DLD1 (cell line): ENCODE results near the gene YTHDF1.

Experiments used
- in situ Hi-C: cut with HindIII; loops from 2 replicates; pipeline ENCODE4 v1.10.0; 2017; ENCODE audit warnings: low sequenced_read_pairs

The YTHDF1 gene

DNA sequence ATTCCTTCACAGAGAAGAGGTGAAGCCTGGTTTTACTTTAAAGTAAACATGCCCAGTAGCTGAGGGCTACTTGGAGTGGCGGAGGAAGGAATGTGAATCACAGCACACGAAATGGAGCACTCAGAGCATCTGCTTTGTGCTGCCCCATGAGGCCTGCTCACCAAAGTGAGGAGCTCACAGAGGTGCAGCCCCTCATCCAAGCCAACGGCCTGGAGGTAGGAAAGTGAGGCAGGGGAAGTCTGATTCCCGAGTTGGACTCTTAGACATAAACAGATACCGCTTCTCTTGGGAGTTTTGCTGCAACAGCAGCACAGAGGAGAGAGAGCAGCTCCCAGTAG lies 3.6 kb downstream of the YTHDF1 start:
- in situ Hi-C loops, result no loop called here

DNA sequence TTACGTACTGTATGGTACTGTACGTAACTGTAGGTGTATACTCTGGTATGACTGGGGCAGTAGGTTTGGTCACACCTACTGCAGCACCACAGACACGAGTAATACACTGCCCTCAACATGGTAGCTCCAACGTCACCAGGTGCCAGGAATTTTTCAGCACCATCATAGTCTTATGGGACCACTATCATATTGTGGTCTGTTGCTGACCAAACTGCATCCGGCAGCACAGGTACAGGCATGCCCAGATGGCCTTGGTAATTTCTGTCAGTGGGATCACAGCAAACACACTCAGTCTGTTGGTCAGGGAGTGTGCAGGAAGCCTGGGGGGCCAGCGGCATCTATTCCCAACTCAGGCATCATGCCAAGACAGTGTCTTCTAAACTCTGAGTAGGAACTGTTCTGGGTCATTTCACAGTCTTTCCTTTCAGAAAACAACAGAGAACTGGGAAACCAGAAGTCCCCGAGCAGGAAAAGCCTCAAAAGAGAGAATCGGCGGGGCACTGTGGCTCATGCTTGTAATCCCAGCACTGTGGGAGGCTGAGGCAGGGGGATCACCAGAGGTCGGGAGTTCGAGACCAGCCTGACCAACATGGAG lies 5.8 kb downstream of the YTHDF1 start:
- in situ Hi-C loops, result no loop called here

GRCh38 chr20:63208346-63208909 lies 7.5 kb downstream of the YTHDF1 start:
- in situ Hi-C loops, result no loop called here

DNA sequence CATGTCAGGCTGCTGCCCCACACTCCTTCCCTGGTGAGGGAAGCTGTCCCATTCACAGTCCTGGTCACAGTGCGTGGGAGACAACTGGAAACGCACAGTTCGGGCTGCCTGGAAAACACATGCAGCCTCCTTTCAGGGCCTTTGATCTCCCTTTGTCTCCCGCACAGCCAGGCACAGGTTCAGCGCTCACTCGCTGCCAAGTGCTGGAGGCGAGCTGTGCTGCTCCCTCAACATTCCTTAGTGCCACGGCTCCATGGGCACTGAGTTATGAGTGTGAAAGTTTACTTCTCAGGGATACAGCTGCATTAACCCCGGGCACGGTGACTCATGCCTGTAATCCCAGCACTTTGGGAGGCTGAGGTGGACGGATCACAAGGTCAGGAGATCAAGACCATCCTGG lies 9.1 kb downstream of the YTHDF1 start:
- in situ Hi-C loops, result no loop called here

GRCh38 chr20:63205896-63206295 lies 10.0 kb downstream of the YTHDF1 start:
- in situ Hi-C loops, result no loop called here

DNA sequence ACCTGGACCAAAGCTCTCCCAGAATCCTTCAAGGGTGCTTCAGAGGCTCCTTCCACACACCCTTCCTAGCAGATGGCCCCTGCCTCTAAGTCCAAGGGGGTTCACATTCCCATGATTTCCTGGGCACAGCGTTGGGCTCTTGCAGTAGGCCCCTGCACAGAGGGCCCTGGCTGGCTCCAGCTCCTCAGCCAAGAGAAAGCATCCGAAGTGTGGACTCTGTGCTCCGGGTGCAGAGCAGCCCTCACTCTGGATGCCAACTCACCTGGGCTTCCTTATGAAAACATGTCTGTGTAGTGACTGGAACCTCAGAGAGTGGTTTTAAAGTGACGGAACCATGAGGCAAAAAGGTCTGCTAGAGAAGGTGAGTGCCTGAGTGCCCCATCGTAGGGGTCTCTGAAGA lies 11.6 kb downstream of the YTHDF1 start:
- in situ Hi-C loops, result no loop called here

DNA sequence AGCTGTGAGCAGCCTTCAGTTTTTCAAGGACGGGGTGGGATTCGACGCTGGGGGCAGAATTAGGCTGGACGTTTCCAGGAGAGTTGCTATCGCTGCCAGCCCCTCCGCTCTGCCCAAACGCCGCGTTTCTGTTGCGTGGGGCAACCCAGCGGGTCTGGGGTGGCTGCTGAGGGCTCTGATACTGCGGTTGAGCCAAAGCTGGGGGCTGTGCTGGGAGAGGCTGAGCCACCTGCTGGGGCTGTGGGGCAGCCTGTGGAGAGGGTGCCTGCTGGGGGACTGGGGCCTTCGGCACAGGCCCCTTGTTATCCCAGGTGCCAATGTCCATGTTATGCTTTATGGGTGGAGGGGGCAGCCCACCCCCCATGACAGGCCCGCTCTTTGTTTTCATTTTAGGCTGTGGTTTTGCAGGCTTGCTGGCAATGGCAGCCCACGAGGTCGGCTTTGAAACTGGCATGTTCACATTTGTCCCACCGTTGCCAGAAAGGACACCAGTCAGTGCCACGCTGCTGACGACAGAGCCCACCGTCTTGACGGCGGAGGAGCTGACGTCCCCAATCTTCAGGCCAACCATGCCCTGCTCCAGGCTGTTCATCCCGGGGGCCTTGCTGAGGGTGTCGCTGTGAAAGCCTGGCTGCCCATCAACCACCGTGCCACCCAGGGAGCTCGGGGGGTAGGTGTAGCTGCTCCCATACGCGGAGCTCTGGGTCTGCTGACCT lies 13.0 kb downstream of the YTHDF1 start:
- in situ Hi-C loops, result no loop called here

DNA sequence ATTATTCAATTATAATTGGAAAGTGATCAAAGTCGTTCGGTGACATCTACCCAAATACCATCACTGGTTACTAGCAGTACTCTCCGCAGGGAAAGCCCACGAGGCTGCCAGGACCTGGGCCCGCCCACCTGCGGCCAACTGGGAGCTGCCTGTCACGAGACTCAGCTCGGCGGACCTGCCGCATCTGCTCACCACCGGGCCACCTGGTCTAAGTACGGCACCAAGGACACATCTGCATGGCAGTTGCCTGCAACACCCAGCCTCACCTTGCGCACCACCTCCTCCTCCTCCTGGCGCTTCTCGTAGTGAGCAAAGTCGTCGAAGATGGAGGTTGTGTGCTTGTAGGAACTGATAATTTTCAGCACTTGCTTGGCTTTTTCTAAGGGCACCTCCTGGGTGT lies 13.9 kb downstream of the YTHDF1 start:
- in situ Hi-C loops, result no loop called here

DNA sequence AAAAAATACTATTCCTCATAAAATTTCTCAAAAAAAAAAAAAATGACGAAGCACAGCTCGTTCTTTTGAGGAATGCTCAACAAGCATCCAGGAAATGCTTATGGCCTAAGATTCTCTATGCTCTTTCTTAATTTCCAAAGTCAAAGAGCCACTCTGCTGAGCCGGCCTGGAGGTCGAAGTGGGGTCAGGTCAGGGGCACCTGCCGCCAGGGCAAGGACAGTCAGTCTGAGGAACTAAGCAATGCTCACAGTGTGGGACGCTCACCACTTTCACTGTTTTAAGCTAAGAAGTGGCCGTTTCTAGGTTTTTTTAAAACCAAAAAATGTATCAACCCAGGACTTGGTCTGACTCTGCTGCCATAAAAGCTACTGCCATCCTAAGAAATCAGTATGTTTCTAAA lies 17.3 kb downstream of the YTHDF1 start:
- in situ Hi-C loops, result no loop called here

GRCh38 chr20:63196768-63197470 lies 19.0 kb downstream of the YTHDF1 start:
- in situ Hi-C loops, result no loop called here

GRCh38 chr20:63194797-63195173 lies 21.1 kb downstream of the YTHDF1 start:
- in situ Hi-C loops, result no loop called here

DNA sequence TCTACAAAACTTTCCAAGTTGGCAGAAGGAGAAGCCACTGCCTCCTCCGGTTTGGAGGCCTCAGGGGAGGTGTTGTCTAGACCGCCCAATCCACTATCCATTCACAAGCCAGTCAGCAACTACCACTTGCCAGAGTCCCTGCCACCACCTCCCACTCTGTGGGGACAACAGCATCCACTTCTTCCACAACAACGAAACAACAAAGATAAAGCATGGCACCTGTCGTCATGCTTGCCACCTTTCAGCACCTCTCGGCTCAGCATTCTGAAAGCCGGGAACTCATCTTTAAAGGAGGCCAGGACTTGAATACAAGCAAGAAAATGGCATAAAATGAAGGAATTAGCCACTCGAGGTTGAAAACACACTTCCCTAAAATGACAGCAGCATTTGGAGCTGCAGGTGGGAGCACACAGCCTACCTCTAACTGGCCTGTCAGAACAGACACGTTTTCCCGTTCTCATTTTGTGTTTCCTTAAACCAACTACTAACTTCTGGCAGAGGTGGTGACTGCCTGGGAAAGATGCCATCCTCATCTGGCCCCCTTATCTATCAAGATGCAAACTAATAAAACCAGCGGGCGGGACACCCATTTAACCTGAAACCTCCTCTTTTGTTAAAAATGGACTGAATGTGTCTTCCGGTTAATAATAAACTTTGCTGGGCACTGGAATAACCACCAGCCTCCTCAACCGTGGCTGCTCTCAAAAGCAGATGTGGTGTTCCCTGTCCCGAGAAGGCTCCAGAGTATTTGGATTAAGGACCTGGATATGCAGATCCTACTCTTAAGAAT lies 21.7 kb downstream of the YTHDF1 start:
- in situ Hi-C loops, result no loop called here

- in situ Hi-C loops, result no loop called here
Measured at GRCh38 chr20:63192721-63193120, 23.2 kb downstream of the YTHDF1 start.

DNA sequence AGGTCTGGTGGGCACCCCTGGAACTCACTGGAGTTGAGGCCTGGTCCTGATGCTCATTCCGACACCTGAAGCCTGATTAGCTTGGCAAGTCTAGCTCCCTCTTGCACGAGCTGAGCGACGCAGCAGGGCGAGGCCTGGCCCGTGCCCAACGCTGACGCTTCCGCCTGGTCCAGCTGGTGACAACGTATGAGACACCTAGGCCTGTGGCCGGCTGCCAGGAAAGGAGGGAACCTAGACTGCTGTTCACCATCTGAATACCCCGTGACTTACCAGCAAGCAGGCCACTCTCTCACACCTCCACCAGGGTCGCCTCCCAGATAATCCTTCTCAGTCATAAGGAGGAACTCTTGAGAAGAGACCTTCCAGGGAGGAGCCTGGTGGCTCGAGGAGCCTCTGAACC lies 24.5 kb downstream of the YTHDF1 start:
- in situ Hi-C loops, result no loop called here

- in situ Hi-C loops, result no loop called here
Measured at GRCh38 chr20:63190828-63191227, 25.1 kb downstream of the YTHDF1 start.

GRCh38 chr20:63189846-63190559 lies 25.9 kb downstream of the YTHDF1 start:
- in situ Hi-C loops, result no loop called here

DNA sequence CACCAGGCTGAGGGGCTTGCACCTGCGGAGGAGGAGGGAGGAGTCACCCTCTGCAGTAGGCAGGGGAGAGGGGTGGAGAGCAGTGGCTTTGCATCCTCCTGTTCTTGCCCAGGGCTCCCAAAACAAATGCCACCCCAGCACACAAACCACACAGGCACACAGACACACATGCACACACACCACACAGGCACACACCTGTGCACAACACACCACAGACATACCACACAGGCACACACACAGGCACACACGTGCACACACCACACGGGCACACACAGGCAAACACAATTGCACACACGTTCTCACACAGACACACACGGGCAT lies 26.6 kb downstream of the YTHDF1 start:
- in situ Hi-C loops, result no loop called here

DNA sequence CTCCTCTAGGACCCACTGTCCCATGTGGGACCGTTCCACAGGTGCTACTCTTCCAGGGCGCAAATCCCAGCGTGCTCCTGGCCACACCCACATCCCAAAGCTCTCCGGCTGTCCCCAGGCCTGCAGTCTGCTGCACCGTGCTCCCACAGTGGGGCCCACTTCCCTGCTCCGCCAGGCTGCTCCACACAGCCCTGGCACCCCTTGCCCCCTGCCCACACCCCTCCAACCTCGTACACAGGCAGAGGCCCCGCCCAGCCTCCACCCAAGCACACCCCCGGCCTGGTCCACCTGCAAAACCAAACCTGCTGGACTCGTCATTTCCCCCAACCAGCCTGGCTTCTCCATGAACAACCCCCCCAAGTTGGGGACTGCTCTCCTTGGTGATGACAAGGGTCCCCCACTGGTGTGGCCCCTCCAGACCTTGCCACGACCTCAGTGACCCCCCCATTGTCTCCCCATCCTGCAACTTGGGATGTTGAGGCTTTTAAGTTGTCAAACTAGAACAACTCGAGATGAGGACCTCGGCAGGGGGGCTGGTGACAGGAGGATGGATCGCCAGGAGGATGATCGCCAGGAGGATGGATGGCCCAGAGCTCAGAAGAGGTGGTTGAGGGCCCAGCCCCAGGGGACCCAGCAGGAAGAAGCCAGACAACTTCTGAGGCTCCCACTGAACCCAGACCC lies 27.1 kb downstream of the YTHDF1 start:
- in situ Hi-C loops, result no loop called here

DNA sequence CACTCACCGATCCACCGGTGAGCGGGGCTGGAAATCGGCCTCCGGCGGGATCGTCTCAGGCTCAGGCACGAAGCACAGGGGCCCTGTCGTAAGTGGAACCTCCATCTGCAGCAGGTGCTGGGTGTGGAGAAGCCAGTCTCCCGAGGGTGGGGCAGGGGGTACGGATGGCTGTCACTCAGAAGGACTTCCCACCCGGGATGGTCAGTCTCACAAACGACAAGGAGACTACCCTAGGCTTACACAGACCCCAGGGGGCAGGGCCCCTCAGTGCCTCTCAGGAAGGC lies 27.8 kb downstream of the YTHDF1 start:
- in situ Hi-C loops, result no loop called here

DNA sequence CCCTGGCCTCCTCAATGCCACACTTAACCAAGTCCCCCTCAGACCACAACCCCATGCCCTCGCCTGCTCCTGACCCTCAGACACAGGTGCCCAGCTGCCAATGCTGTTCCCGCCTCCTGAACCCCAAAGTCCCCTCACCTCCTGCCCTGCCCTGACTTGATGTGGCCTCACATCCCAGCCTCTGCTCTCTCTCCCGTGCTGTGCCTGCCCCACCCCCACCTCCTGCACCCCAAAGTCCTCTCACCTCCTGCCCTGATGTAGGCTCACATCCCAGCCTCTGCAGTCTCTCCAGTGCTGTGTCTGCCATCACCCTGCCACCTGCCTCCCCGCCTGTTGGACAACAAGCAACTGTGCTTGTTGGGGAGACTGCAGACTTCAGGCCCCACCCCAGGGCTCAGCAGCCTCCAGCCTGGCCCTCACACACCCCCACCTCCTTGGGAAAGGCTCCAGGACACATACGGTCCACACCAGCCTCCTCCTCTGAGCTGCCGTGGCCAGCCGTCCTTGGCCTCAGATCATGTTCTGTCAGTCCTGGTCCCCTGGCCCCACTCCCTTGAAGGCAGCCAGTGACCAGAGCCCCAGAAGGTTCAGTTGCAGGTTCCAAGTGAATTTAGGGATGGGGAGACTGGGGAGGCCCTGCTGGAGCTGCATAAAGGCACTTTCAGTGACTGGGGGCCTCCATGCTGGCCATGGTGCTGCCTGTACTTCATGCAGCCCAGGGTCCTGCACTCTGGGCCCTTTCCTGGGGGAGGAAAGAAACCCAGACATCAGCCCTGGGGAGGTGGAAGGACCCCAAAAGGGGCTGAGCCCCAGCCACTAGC lies 28.4 kb downstream of the YTHDF1 start:
- in situ Hi-C loops, result no loop called here
